HG03571 (cell line): ENCODE data around the gene CSNK1D.

Experiments used
- ATAC-seq: cut with Tn5 transposase; IDR thresholded peaks from one replicate; pipeline ENCODE4 v1.9.1; 2021; ENCODE audit not compliant: unreplicated experiment

CSNK1D gene

DNA sequence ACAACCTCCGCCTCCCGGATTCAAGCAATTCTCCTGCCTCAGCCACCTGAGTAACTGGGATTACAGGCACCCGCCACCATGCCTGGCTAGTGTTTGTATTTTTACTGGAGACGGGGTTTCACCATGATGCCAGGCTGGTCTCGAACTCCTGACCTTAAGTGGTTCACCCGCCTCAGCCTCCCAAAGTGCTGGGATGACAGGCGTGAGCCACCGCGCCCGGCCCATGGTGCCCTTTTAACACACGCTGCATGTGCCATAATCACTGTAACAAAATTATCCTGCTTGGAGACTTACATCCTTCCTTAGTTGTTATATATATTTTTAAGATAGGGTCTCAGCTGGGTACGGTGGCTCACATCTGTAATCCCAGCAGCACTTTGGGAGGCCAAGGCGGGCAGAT, 38.5 kb upstream of the CSNK1D start:
- ATAC-seq, result no peak

- no peak for ATAC-seq
These were observed 37.4 kb upstream of the CSNK1D start for GRCh38 chr17:82310877-82311276.

DNA sequence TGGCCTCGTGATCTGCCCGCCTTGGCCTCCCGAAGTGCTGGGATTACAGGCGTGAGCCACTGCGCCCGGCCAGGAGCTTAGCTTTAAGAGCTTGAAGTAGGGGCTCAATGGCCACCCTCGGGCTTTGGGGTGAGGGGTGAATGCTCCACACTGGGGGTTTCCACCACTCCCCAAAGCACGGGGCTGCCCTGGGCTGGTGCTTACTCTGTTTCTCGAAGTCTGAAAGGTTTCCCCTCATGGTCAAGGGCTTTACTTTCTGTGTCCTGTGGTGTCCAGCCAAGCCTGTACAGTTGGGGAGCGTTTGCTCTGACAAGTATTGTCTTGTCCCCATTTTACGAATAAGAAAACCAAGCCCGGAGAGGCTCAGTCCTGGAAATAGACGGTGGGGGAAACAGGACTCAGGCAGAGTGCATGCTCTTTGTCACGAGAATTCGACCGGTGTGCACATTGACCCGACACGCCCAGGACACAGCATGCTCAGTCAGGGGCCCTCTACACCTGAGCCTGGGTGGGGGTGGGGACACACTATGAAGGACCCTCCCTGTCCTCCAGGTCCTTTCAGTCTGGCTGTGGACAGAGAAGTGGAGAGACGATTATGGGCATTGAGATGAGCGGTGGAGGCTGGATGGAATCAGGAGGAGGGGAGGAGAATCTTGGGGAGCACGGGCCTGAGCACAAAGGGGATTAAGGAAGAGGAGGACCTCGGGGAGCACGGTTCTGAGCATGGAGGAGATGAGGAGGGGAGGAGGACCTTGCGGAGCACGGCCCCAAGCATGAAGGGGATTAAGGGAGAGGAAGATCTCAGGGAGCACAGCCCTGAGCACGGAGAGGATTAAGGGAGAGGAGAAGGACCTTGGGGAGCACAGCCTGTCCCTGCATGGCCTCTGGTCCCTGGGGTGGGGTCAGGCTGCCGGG, 36.4 kb upstream of the CSNK1D start:
- no peak for ATAC-seq

GRCh38 chr17:82305727-82306300, 32.3 kb upstream of the CSNK1D start:
- no peak for ATAC-seq

GRCh38 chr17:82304826-82305726, 31.6 kb upstream of the CSNK1D start:
- ATAC-seq, result no peak

DNA sequence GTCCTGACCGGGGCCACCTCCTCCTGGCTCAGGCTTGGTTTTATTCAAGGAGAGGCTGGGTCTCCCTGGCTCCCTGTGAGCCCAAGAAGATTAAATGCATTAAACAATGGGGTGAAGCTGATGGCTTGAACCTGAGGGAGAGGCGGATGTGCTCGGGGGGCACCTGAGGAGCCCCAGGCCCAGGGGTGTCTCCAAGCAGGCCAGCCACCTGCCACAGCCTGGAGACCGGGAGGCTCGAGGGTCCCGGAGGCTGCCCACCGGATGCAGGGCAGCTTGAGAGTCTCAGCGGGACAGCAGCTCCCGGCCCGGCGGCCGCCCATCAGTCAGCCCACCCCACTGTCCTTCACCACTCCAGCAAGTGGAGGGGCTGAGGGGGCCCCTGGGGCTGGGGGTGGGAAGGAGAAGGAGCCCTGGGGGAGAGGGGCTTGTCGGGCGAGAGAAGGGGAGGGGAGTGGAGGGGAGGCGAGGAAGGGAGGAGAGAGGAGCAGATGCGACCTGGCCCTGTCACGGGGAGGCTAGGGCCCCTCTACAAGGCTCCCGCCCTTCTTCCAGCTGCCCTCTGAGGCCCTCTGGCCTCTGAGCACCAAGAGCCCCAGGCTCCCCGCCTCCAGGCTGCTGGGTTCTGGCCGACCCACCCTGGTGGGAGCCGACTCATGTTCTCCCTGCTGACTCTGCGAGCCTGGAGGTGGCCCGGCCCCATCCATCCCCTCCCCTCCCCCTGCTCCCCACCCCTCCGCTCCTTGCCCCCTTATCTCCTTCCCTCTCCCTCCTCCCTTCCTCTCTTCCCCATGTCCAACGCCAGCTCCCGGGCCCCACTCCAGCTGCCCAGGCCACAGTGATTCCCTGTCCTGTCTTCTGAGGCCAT, 30.7 kb upstream of the CSNK1D start:
- no peak for ATAC-seq

DNA sequence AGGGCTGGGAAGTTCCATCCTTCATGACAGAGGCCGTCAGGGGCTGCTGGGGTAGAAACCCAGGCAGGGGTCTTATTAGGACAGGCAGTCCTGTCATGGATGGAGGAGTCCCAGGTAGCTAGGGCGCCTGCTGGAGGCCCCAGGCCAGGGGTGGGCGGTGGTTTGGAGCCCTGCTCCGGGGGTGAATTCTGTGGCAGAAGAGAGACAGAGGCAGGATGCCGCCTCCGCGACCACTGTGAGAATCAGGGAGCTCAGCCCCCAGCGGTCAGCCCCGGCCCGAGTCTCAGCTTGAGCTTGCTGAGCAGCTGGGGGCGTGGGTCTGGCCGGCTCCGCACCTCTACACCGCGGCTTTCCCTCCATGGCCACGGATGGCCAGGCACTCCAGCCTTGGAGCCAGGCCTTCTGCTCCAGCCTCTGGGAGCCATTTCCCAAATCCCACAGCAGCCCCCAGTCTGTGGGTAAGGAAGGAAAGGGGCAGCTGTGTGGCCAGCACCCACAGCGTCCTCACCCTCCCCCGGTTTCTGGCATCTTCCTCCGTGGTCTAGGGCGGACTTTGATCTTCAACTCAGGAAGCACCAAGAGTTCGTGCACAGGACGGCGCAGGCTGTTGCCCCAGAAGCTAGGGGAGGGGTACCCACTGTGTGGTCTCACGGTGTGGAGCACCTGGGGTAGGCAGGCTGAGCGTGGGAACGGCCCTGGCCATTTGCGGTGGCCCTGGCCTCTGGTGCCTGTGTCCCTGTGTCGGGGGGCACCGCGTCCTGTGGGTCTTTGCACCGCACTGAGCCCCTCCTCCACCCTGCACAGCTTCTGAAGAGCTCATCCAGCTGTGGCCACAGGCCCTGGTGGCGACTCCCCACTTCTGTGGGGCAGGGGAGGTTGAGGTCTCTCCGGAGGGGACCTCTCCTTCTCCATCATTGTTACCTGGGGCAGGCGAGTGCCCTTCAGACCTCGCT, 29.8 kb upstream of the CSNK1D start:
- ATAC-seq, result no peak

DNA sequence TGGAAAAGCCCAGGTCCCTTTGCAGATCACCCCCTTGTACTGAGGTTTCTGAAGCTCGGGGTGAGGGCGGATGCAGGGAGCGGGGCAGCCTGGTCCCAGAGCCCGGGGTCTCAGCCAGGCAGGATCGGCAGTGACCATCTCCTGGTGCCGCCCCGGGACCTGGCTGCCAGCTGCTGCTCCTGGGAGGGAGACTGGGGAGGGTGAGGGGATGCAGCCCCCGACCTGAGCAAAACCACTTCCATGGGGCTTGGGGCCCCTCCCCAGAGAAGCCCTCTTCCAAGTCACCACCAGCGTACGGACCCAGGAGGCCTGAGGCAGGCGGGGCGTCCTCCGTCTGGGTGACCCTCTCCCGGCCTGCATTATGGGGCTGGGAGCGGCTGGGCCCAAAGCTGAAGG, 29.1 kb upstream of the CSNK1D start:
- no peak for ATAC-seq

- no peak for ATAC-seq
These were observed 28.5 kb upstream of the CSNK1D start for GRCh38 chr17:82301916-82302567.

DNA sequence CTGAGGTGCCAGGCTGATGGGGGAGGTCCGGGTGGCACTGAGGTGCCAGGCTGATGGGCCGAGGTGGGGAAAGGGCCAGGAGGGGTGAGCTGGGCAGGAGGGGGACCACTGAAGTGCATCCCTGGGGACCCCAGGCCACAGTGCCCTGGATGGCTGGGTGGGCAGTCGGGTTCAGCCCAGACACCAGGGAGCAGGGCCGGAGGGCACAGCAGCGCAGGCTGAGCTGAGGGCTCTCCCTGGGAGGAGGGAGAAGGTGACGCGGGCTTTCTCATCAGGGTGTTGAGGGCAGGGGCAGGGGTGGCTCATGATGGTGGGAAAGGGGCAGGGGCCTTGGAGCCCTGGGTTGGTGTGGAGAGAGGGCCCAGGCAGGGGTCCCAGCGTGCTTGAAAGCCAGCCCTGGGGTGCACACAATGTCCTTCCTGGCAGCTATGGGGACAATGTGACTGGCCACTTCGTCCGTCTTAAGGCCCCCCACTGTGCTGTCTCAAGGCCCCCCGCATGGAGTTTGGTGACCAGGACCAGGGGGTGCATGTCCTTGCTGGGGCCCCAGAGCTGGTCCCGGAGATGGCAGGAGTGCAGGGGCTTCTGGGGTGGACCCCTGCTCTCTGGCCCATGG, 27.9 kb upstream of the CSNK1D start:
- no peak for ATAC-seq

- no peak for ATAC-seq
These were observed 27.3 kb upstream of the CSNK1D start for GRCh38 chr17:82300707-82301270.

GRCh38 chr17:82300228-82300627, 26.7 kb upstream of the CSNK1D start:
- ATAC-seq, result no peak

DNA sequence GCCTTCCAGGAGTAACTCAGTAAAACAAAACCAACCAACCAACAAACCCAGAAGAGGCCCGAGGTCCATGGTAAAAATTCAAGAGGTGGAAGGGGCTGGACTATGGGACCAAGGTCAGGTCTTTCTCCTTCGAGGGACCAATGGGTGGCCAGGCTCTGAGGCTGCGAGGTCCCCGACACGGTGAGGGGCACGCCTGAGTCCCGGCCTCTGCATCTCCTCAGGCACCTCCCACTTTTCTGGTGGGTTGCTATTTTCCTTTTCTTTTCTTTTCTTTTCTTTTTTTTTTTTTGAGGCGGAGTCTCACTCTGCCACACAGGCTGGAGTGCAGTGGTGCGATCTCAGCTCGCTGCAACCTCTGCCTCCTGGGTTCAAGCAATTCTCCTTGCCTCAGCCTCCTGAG, 26.0 kb upstream of the CSNK1D start:
- no peak for ATAC-seq

DNA sequence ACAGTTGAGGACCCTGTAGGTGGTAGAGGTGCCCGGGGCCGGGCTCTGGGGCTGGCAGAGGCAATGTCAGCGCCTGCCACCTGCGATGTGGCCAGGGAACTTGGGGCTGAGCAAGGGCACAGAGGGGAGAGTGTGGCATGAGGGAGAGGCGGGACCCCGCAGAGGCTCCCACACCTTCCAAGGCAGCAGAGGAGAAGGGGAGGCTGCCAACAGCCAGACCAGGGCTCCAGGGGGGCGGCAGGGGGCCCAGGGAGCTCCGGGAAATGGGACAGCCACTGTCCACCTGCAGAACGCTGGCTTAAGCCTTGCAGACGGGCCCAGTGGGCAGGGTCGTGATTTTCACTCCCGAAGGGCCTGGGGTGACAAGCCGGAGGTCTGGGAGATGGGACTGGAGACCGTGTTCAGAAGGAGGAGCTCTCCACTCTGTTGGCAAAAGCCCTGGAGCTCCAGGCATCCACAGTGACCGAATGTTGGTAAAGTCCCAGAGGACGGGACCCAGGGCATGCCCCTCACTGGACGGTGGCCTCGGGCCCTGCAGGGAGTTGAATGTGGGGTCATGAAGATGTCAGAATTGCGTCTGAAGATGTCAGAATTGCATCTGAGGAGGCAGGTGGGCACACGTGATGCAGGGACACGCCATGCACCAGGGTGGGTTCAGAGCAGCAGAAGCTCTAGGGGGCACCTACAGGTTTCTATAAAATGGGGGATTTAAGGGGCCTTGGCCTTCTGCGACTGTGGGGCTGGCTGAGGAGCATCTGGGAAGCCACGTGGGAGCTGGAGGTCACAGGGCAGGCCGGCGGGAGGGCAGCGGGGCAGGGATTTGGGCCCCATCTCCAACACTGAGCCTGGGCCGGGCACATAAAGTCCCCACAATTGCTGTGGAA, 25.3 kb upstream of the CSNK1D start:
- ATAC-seq, result no peak

- peak; percentile 45 for ATAC-seq
These were observed 24.4 kb upstream of the CSNK1D start for GRCh38 chr17:82297714-82298537.

- ATAC-seq, result no peak
These were observed 23.8 kb upstream of the CSNK1D start for GRCh38 chr17:82297280-82297713.
